Adrenal gland (tissue), 12 donors: ENCODE data around the gene EYA4. TPM values are rescaled to one million over a fixed set of nuclear protein-coding genes. Genes with fewer than 3 reads are reported as not detected.

Experiments
- DNase-seq, 7 donors: peaks; one replicate each; pipeline ENCODE4 v3.0.0-alpha.2; 2019 to 2020
- H3K27ac ChIP-seq, 5 donors: fragments of 200-600 bp; sonication (generic) in 4 of 5; 1 replicate in 3 of 5; 2 replicates in 2 of 5; pipeline versions ENCODE4 v1.5.1 to v1.8.0; 2016 to 2020; ENCODE audit warnings: mild to moderate bottlenecking in 1 of 5
- H3K27me3 ChIP-seq: fragments of 200-600 bp; 2 replicates; pipeline ENCODE4 v1.8.0; 2021
- H3K36me3 ChIP-seq, 2 donors: fragments of 200-600 bp; replicated peaks in 1 of 2; 1 replicate in 1 of 2; 2 replicates in 1 of 2; pipeline versions ENCODE4 v1.5.1 to v1.8.0; 2018 to 2022
- H3K4me1 ChIP-seq, 2 donors: fragments of 200-600 bp; replicated peaks in 1 of 2; 1 replicate in 1 of 2; 2 replicates in 1 of 2; pipeline versions ENCODE4 v1.5.1 to v1.8.0; 2018 to 2021
- H3K4me3 ChIP-seq, 4 donors: fragments of 200-600 bp; sonication (generic) in 3 of 4; one replicate each; pipeline ENCODE4 v1.5.1; 2016 to 2018
- H3K9me3 ChIP-seq, 3 donors: fragments of 200-600 bp; sonication (generic) in 1 of 3; replicated peaks in 1 of 3; 1 replicate in 2 of 3; 2 replicates in 1 of 3; pipeline versions ENCODE4 v1.5.1 to v1.8.0; 2016 to 2021
- CTCF ChIP-seq, 6 experiments: fragments of 450-650 bp in 4 of 6; fragments of 200-600 bp in 2 of 6; sonication (generic) in 1 of 6; IDR thresholded peaks; 1 replicate in 5 of 6; 2 replicates in 1 of 6; pipeline versions ENCODE4 v1.5.1 to v1.8.0; 2016 to 2021; ENCODE audit warnings: antibody characterized with exemption in 6 of 6, mild to moderate bottlenecking in 2 of 6, moderate library complexity in 1 of 6
- POLR2A ChIP-seq, 2 donors: fragments of 450-650 bp; IDR thresholded peaks; one replicate each; pipeline ENCODE4 v1.6.1; 2017; ENCODE audit warnings: antibody characterized with exemption in 2 of 2, mild to moderate bottlenecking in 2 of 2, moderate library complexity in 1 of 2
- WGBS, 4 donors: extraction: QIAGEN DNeasy Blood & Tissue Kit in 2 of 4; methylation state at CpG; one replicate each; pipeline versions ENCODE4 v1.1.5 to v1.1.7; 2013 to 2017; 5-methylcytosine and 5-hydroxymethylcytosine counted together
- intact Hi-C, 2 donors: fragments of 100-400 bp; cut with DNase I; formaldehyde crosslinking; loops; one replicate each; pipeline versions ENCODE4 v1.14.1 to v1.15.0; 2022 to 2023
- polyA plus RNA-seq, 3 donors: library from polyadenylated mRNA; stranded (reverse); fragments of 200-250 nt in 2 of 3; fragments of 350-450 nt in 1 of 3; fragmentation: Illumina TruSeq in 1 of 3; extraction: RNeasy Lipid Tissue Mini Kit (QIAGEN cat#74804) in 1 of 3; gene quantifications; one replicate each; pipeline ENCODE4 v1.2.3, GENCODE V29; 2013 to 2014
- total RNA-seq, 9 donors: library from RNA; depleted of rRNA in 4 of 9; stranded (reverse); fragments of >200 nt in 4 of 9; fragments of 120-200 nt in 1 of 9; fragmentation: NEBNext Ultra II Directional in 1 of 9; extraction: Animal tissue kit (Norgen Biotek cat#: 25700) in 1 of 9; gene quantifications; one replicate each; pipeline versions ENCODE4 v1.1.0 to v1.2.4, GENCODE V29; 2013 to 2023
- donor health status: healthy with polysubstance abuse.
- donor health status: Bipolar disorder and iron deficiency.
- donor health status: DM: yes; HTN: yes; CAD: no.
- donor health status: DM: no; HTN: no; CAD: no.
- donor health status: DM: no; HTN: no; CAD: no.
- donor health status: DM: yes; HTN: yes; CAD: no.

Gene EYA4
- total and polyA plus RNA-seq, 12 donors = 0.17 to 6.3 (median 1.6) TPM

GRCh38 chr6:133456439-133456838 is 215.3 kb downstream of the EYA4 start:
- Histone ChIP-seq H3K9me3 (no peaks in the 10 kb centered on the region), H3K4me3 (no peak overlapping the region), H3K4me1 (no peaks in the 10 kb centered on the region), H3K36me3 (no peaks in the 10 kb centered on the region), H3K27ac (no peak overlapping the region), H3K27me3 (no peaks in the 10 kb centered on the region)
- intact Hi-C loops = no loop called here
- TF ChIP-seq CTCF (IDR thresholded peaks at IDR 0.05) (no peak), POLR2A (IDR thresholded peaks at IDR 0.05) (no peak)
- no peak for DNase-seq
- 69 to 76% (median 71%) methylated on average over 7 of the region's 7 CpGs for WGBS, 4 donors

- TF ChIP-seq POLR2A (IDR thresholded peaks at IDR 0.05) = no peak
- Histone ChIP-seq H3K9me3 (no peaks in the 10 kb centered on the region), H3K36me3 (no peaks in the 10 kb centered on the region), H3K27ac (no peak overlapping the region), H3K27me3 (no peaks in the 10 kb centered on the region), H3K4me3 (no peak overlapping the region), H3K4me1 (no peaks in the 10 kb centered on the region)
- DNase-seq = no peak
- WGBS, 4 donors = 76 to 84% (median 81%) methylated on average over 4 of the region's 4 CpGs
- intact Hi-C loops = no loop called here
These were observed 215.8 kb downstream of the EYA4 start for GRCh38 chr6:133456944-133457343.

- Histone ChIP-seq H3K4me3 (no peak overlapping the region), H3K9me3 (no peaks in the 10 kb centered on the region), H3K27me3 (no peaks in the 10 kb centered on the region), H3K36me3 (no peaks in the 10 kb centered on the region), H3K27ac (no peak overlapping the region), H3K4me1 (no peaks in the 10 kb centered on the region)
- intact Hi-C loops = no loop called here
- WGBS, 4 donors = 78 to 85% (median 84%) methylated on average over 2 of the region's 2 CpGs
- no peak for TF ChIP-seq POLR2A (IDR thresholded peaks at IDR 0.05)
- no peak for TF ChIP-seq CTCF (IDR thresholded peaks at IDR 0.05)
- no peak for DNase-seq
These were observed 218.9 kb downstream of the EYA4 start for GRCh38 chr6:133460101-133460500.

GRCh38 chr6:133463790-133464189 is 222.6 kb downstream of the EYA4 start:
- no peak for TF ChIP-seq POLR2A (IDR thresholded peaks at IDR 0.05)
- TF ChIP-seq CTCF (IDR thresholded peaks at IDR 0.05) = no peak
- Histone ChIP-seq H3K27ac (no peak overlapping the region), H3K36me3 (no peaks in the 10 kb centered on the region), H3K9me3 (no peaks in the 10 kb centered on the region), H3K27me3 (no peaks in the 10 kb centered on the region), H3K4me3 (no peak overlapping the region), H3K4me1 (no peaks in the 10 kb centered on the region)
- 23 to 43% (median 36%) methylated on average over 1 of the region's 1 CpG for WGBS, 4 donors
- DNase-seq = no peak
- intact Hi-C loops = no loop called here

GRCh38 chr6:133466680-133467079 is 225.5 kb downstream of the EYA4 start:
- WGBS, 4 donors = 58 to 71% (median 62%) methylated on average over 4 of the region's 4 CpGs
- TF ChIP-seq CTCF (IDR thresholded peaks at IDR 0.05) (no peak), POLR2A (IDR thresholded peaks at IDR 0.05) (no peak)
- Histone ChIP-seq H3K4me1 (no peaks in the 10 kb centered on the region), H3K27ac (no peak overlapping the region), H3K4me3 (no peak overlapping the region), H3K27me3 (no peaks in the 10 kb centered on the region), H3K36me3 (no peaks in the 10 kb centered on the region), H3K9me3 (no peaks in the 10 kb centered on the region)
- intact Hi-C loops = no loop called here
- DNase-seq = no peak
